ENCODE measurements around the gene IFI35. TPM values are rescaled to one million over a fixed set of nuclear protein-coding genes. Genes with fewer than 3 reads are reported as not detected.

Gene IFI35
- total and polyA plus RNA-seq, 9 of the 15 experiments (the other 6 are each of a cell fraction or from before 2014, with no cell fraction given): 4.4 to 13.1 (median 10.2) TPM

DNA sequence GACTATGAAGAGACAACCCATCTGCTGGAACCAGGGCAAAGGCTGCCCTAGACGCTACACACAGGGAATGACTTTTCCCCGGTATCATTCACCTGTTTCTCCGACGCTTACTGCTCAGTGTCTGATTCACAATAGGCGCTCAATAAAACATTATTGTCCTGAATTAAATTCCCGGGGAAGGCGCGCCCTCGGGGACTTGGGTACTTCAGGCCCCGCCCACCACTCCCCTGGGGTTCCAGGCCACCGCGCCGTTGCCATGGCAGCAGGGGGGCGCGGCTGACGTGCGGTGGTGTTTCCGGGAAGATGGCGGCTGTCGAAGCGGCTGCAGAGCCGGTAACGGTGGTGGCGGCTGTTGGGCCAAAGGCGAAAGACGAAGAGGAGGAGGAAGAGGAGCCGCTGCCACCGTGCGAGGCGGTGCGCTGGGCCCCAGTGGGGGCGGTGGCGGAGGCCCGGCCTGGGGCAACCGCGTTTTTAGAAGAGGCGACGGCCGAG, 26.3 kb upstream of the IFI35 start, which contains the start of gene RUNDC1 (continued):
- TF ChIP-seq, protein P1, sequence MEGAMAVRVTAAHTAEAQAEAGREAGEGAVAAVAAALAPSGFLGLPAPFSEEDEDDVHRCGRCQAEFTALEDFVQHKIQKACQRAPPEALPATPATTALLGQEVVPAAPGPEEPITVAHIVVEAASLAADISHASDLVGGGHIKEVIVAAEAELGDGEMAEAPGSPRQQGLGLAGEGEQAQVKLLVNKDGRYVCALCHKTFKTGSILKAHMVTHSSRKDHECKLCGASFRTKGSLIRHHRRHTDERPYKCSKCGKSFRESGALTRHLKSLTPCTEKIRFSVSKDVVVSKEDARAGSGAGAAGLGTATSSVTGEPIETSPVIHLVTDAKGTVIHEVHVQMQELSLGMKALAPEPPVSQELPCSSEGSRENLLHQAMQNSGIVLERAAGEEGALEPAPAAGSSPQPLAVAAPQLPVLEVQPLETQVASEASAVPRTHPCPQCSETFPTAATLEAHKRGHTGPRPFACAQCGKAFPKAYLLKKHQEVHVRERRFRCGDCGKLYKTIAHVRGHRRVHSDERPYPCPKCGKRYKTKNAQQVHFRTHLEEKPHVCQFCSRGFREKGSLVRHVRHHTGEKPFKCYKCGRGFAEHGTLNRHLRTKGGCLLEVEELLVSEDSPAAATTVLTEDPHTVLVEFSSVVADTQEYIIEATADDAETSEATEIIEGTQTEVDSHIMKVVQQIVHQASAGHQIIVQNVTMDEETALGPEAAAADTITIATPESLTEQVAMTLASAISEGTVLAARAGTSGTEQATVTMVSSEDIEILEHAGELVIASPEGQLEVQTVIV (CRISPR knock-in tag; IDR thresholded peaks at IDR 0.05; ENCODE audit: borderline replicate concordance): no peak; the same call in 1 of the 2 replicates
- peak; percentile 80 for TF ChIP-seq SAP30 (IDR thresholded peaks at IDR 0.05; ENCODE audit: borderline replicate concordance, insufficient read depth, low read depth, low read length, poor library complexity, severe bottlenecking)
- TF ChIP-seq, protein P2, sequence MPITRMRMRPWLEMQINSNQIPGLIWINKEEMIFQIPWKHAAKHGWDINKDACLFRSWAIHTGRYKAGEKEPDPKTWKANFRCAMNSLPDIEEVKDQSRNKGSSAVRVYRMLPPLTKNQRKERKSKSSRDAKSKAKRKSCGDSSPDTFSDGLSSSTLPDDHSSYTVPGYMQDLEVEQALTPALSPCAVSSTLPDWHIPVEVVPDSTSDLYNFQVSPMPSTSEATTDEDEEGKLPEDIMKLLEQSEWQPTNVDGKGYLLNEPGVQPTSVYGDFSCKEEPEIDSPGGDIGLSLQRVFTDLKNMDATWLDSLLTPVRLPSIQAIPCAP (CRISPR knock-in tag; IDR thresholded peaks at IDR 0.05; ENCODE audit: borderline replicate concordance): no peak
- TF ChIP-seq KLF1 (tag; IDR thresholded peaks at IDR 0.05): no peak; the same call in 1 of the 2 replicates
- TF ChIP-seq ELF1 (tag; IDR thresholded peaks at IDR 0.05): peak; percentile 93
- TF ChIP-seq ATF1 (CRISPR knock-in tag; IDR thresholded peaks at IDR 0.05): no peak; the same call in 1 of the 2 replicates
- no peak; the same call in 1 of the 2 replicates for TF ChIP-seq ATF1 (tag; IDR thresholded peaks at IDR 0.05)
- TF ChIP-seq, protein P3, sequence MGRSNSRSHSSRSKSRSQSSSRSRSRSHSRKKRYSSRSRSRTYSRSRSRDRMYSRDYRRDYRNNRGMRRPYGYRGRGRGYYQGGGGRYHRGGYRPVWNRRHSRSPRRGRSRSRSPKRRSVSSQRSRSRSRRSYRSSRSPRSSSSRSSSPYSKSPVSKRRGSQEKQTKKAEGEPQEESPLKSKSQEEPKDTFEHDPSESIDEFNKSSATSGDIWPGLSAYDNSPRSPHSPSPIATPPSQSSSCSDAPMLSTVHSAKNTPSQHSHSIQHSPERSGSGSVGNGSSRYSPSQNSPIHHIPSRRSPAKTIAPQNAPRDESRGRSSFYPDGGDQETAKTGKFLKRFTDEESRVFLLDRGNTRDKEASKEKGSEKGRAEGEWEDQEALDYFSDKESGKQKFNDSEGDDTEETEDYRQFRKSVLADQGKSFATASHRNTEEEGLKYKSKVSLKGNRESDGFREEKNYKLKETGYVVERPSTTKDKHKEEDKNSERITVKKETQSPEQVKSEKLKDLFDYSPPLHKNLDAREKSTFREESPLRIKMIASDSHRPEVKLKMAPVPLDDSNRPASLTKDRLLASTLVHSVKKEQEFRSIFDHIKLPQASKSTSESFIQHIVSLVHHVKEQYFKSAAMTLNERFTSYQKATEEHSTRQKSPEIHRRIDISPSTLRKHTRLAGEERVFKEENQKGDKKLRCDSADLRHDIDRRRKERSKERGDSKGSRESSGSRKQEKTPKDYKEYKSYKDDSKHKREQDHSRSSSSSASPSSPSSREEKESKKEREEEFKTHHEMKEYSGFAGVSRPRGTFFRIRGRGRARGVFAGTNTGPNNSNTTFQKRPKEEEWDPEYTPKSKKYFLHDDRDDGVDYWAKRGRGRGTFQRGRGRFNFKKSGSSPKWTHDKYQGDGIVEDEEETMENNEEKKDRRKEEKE (IDR thresholded peaks at IDR 0.05; ENCODE audit: borderline replicate concordance in 1 of 2, control insufficient read depth in 1 of 2, low read depth in 2 of 2, low read length in 1 of 2): no peak
- TF ChIP-seq, protein P4, sequence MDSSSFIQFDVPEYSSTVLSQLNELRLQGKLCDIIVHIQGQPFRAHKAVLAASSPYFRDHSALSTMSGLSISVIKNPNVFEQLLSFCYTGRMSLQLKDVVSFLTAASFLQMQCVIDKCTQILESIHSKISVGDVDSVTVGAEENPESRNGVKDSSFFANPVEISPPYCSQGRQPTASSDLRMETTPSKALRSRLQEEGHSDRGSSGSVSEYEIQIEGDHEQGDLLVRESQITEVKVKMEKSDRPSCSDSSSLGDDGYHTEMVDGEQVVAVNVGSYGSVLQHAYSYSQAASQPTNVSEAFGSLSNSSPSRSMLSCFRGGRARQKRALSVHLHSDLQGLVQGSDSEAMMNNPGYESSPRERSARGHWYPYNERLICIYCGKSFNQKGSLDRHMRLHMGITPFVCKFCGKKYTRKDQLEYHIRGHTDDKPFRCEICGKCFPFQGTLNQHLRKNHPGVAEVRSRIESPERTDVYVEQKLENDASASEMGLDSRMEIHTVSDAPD (CRISPR knock-in tag; IDR thresholded peaks at IDR 0.05): no peak
- no peak for TF ChIP-seq TSC22D4 (tag; IDR thresholded peaks at IDR 0.05)
- no peak for TF ChIP-seq HDGF (IDR thresholded peaks at IDR 0.05)
- peak; percentile 91 for TF ChIP-seq BMI1 (IDR thresholded peaks at IDR 0.05; ENCODE audit: low read length)
- no peak for TF ChIP-seq MCM7 (IDR thresholded peaks at IDR 0.05)
- no peak for TF ChIP-seq BRF1 (IDR thresholded peaks at IDR 0.05; ENCODE audit: borderline replicate concordance, extremely low read depth, insufficient read length)
- TF ChIP-seq KAT7 (CRISPR knock-in tag; IDR thresholded peaks at IDR 0.05; ENCODE audit: borderline replicate concordance): no peak
- TF ChIP-seq, protein P5, sequence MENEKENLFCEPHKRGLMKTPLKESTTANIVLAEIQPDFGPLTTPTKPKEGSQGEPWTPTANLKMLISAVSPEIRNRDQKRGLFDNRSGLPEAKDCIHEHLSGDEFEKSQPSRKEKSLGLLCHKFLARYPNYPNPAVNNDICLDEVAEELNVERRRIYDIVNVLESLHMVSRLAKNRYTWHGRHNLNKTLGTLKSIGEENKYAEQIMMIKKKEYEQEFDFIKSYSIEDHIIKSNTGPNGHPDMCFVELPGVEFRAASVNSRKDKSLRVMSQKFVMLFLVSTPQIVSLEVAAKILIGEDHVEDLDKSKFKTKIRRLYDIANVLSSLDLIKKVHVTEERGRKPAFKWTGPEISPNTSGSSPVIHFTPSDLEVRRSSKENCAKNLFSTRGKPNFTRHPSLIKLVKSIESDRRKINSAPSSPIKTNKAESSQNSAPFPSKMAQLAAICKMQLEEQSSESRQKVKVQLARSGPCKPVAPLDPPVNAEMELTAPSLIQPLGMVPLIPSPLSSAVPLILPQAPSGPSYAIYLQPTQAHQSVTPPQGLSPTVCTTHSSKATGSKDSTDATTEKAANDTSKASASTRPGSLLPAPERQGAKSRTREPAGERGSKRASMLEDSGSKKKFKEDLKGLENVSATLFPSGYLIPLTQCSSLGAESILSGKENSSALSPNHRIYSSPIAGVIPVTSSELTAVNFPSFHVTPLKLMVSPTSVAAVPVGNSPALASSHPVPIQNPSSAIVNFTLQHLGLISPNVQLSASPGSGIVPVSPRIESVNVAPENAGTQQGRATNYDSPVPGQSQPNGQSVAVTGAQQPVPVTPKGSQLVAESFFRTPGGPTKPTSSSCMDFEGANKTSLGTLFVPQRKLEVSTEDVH (IDR thresholded peaks at IDR 0.05; ENCODE audit: low read depth, partially characterized antibody): no peak
